ENCODE measurements around the gene SARDH. TPM values are rescaled to one million over a fixed set of nuclear protein-coding genes. Genes with fewer than 3 reads are reported as not detected.

SARDH gene
- total RNA-seq, 1 experiment from 2014 or later = 9.9 TPM

GRCh38 chr9:133714606-133715294 lies 23.4 kb downstream of the SARDH start:
- no peak overlapping the region for H3K4me3 ChIP-seq
- no peak overlapping the region for H3K27ac ChIP-seq
- no peaks in the 10 kb centered on the region for H3F3A ChIP-seq (ENCODE audit: insufficient read depth, low read depth)
- no TSS peak for BruUV-seq (replicated peaks)
- H3K9me2 ChIP-seq (ENCODE audit: insufficient read depth) = no peaks in the 10 kb centered on the region
- TF ChIP-seq EZH2 (IDR thresholded peaks at IDR 0.05; ENCODE audit: low read depth) (no peak), CTCF (conservative IDR thresholded peaks at IDR 0.05) (no peak)
- H2AFZ ChIP-seq = no peak overlapping the region
- POLR2A ChIA-PET (ENCODE audit: unreplicated experiment) = interaction anchor here (0.6 kb wide), 2 partner anchors 156 to 175 kb away, joined by 3 to 6 read pairs; no protein-coding TSS in a partner anchor
- H3K9me3 ChIP-seq (ENCODE audit: insufficient read depth, low read depth) = no peaks in the 10 kb centered on the region
- no peak overlapping the region for H3K4me2 ChIP-seq
- intact Hi-C loops (cut with micrococcal nuclease; ENCODE audit: unreplicated experiment) = loop anchor here (5.0 kb wide), 1 partner anchor 57 kb away; no protein-coding TSS in a partner anchor
- peak in 1 of 2 experiments; percentile 70 for DNase-seq
- CTCF ChIA-PET = interaction anchor here (0.6 to 0.7 kb wide), 2 partner anchors 78 to 171 kb away, joined by 3 to 4 read pairs; no protein-coding TSS in a partner anchor
- H3K27me3 ChIP-seq (ENCODE audit: insufficient read depth, low read depth) = peaks cover 51% of the 10 kb centered on the region
- H3K36me3 ChIP-seq (ENCODE audit: low read depth) = no peaks in the 10 kb centered on the region
- H3K4me1 ChIP-seq (replicated peaks; ENCODE audit: insufficient read depth) = no peaks in the 10 kb centered on the region
- no peaks in the 10 kb centered on the region for H3K79me2 ChIP-seq (ENCODE audit: low read depth)
- no peaks in the 10 kb centered on the region; the same call in 1 of the 2 replicates for H4K20me1 ChIP-seq (ENCODE audit: insufficient read depth)

GRCh38 chr9:133713960-133714495 lies 24.1 kb downstream of the SARDH start:
- Histone ChIP-seq H3K36me3 (ENCODE audit: low read depth) (no peaks in the 10 kb centered on the region), H3K27me3 (ENCODE audit: insufficient read depth, low read depth) (peaks cover 53% of the 10 kb centered on the region), H3K9me3 (ENCODE audit: insufficient read depth, low read depth) (no peaks in the 10 kb centered on the region), H3K27ac (no peak overlapping the region), H3K9me2 (ENCODE audit: insufficient read depth) (no peaks in the 10 kb centered on the region), H2AFZ (no peak overlapping the region), H3K4me3 (no peak overlapping the region), H3K79me2 (ENCODE audit: low read depth) (no peaks in the 10 kb centered on the region), H3F3A (ENCODE audit: insufficient read depth, low read depth) (no peaks in the 10 kb centered on the region), H4K20me1 (ENCODE audit: insufficient read depth) (no peaks in the 10 kb centered on the region; the same call in 1 of the 2 replicates), H3K4me1 (replicated peaks; ENCODE audit: insufficient read depth) (no peaks in the 10 kb centered on the region), H3K4me2 (no peak overlapping the region)
- CTCF ChIA-PET = interaction anchor here (0.6 kb wide), 1 partner anchor 78 kb away, joined by 3 read pairs; no protein-coding TSS in a partner anchor
- no peak for DNase-seq
- POLR2A ChIA-PET (ENCODE audit: unreplicated experiment) = no interaction called here
- no TSS peak for BruUV-seq (replicated peaks)
- intact Hi-C loops (cut with micrococcal nuclease; ENCODE audit: unreplicated experiment) = loop anchor here (5.0 kb wide), 1 partner anchor 57 kb away; no protein-coding TSS in a partner anchor
- TF ChIP-seq EZH2 (IDR thresholded peaks at IDR 0.05; ENCODE audit: low read depth) = no peak

DNA sequence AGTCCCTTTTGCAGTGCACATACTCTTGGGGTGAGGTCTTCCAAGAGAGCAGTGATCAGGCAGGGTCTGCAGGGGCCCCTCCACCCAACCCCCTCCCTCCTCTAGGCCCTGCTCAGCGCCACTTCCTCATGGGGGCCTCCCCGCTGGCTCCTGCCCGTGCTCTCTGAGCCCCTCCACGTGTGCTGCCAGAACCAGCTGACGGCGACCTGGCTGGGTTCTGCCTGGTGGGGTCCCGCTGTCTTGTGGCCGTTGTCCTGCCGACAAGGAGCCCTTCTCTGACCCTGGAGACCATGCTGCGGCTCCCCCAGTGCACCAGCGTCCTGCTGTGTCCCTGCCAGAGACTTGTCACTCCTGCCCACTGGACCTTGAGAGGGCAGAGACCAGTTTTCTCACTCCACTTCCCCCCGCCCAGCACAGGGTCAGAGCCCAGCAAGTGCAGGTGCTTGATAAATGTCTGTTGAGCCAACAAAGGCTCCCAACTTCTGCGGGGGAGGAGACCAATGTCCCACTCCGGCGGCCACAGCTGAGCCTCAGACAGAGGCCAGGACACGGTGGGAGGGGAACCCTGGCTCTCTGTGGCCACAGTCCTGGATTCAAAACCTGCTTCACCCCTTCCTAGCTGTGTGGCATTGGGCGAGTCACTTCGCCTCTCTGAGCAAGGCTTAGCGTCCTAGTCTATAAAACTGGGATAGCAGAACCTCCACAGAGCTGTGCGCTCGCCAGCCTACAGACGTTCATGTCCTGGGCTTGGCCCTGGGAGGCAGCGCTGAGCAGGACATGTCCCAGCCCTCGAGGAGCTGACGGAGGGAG lies 24.8 kb downstream of the SARDH start:
- POLR2A ChIA-PET (ENCODE audit: unreplicated experiment) = no interaction called here
- CTCF ChIA-PET = no interaction called here

More for the DNA sequence above, 24.8 kb downstream of the SARDH start:
- Histone ChIP-seq H3K9me3 (ENCODE audit: insufficient read depth, low read depth) (no peaks in the 10 kb centered on the region), H3K27ac (no peak overlapping the region), H4K20me1 (ENCODE audit: insufficient read depth) (no peaks in the 10 kb centered on the region; the same call in 1 of the 2 replicates), H3K4me3 (no peak overlapping the region), H3F3A (ENCODE audit: insufficient read depth, low read depth) (no peaks in the 10 kb centered on the region), H3K4me2 (no peak overlapping the region), H3K27me3 (ENCODE audit: insufficient read depth, low read depth) (peaks cover 53% of the 10 kb centered on the region), H3K9me2 (ENCODE audit: insufficient read depth) (no peaks in the 10 kb centered on the region), H3K4me1 (replicated peaks; ENCODE audit: insufficient read depth) (no peaks in the 10 kb centered on the region), H2AFZ (no peak overlapping the region), H3K79me2 (ENCODE audit: low read depth) (no peaks in the 10 kb centered on the region), H3K36me3 (ENCODE audit: low read depth) (no peaks in the 10 kb centered on the region)
- BruUV-seq (replicated peaks) = no TSS peak
- intact Hi-C loops (cut with micrococcal nuclease; ENCODE audit: unreplicated experiment) = loop anchor here (5.0 kb wide), 1 partner anchor 56 kb away; no protein-coding TSS in a partner anchor
- TF ChIP-seq EZH2 (IDR thresholded peaks at IDR 0.05; ENCODE audit: low read depth) (no peak), CTCF (conservative IDR thresholded peaks at IDR 0.05) (no peak)
- DNase-seq = no peak

Measured in PC-9 (cell line).